ENCODE data around the gene RAP1GAP2.

DNA sequence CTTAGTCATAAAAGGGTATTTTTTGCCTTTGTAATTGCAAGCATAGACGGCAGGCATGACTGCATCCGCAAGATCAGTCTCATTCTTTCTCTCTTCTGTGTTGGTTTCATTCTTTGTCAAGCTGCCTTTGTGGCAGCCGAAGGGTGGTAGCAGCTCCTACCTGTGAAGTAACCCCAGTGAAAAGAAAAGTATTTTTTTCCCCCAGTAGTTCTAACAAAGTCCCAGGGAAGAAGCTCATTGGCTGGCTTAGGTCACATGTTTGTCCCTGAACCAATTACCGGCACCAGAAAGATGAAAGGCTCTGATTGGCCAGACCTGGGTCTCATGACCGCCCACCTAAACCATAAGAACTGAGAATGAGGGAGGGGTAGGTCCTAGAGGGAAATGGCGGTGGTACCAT lies 110.7 kb downstream of the RAP1GAP2 start:
- no peak for TF ChIP-seq POLR2A (IDR thresholded peaks at IDR 0.05)
- TF ChIP-seq, protein P1, sequence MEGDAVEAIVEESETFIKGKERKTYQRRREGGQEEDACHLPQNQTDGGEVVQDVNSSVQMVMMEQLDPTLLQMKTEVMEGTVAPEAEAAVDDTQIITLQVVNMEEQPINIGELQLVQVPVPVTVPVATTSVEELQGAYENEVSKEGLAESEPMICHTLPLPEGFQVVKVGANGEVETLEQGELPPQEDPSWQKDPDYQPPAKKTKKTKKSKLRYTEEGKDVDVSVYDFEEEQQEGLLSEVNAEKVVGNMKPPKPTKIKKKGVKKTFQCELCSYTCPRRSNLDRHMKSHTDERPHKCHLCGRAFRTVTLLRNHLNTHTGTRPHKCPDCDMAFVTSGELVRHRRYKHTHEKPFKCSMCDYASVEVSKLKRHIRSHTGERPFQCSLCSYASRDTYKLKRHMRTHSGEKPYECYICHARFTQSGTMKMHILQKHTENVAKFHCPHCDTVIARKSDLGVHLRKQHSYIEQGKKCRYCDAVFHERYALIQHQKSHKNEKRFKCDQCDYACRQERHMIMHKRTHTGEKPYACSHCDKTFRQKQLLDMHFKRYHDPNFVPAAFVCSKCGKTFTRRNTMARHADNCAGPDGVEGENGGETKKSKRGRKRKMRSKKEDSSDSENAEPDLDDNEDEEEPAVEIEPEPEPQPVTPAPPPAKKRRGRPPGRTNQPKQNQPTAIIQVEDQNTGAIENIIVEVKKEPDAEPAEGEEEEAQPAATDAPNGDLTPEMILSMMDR (IDR thresholded peaks at IDR 0.05): no peak
